Epithelial cell of proximal tubule (primary cell): ENCODE measurements around the gene LIN28A. TPM values are rescaled to one million over a fixed set of nuclear protein-coding genes. Genes with fewer than 3 reads are reported as not detected.

Experiments used
- DNase-seq: peaks from one replicate; pipeline ENCODE4 v3.0.0-alpha.2; 2011; ENCODE audit warnings: low read depth
- H3K4me3 ChIP-seq: 2 replicates; pipeline ENCODE4 v1.5.1; 2011; ENCODE audit warnings: low read depth, mild to moderate bottlenecking, low read length
- total RNA-seq: library from RNA; depleted of rRNA; stranded (reverse); fragments of >200 nt; gene quantifications from 2 replicates; pipeline ENCODE4 v1.2.3, GENCODE V29; 2015
- TF ChIP-seq, protein P1 (sequence below): conservative IDR thresholded peaks from 2 replicates; pipeline ENCODE4 v1.5.1; 2012; ENCODE audit warnings: low read depth, mild to moderate bottlenecking, low read length

Gene LIN28A
- total RNA-seq, 1 donor from 2014 or later = not detected

DNA sequence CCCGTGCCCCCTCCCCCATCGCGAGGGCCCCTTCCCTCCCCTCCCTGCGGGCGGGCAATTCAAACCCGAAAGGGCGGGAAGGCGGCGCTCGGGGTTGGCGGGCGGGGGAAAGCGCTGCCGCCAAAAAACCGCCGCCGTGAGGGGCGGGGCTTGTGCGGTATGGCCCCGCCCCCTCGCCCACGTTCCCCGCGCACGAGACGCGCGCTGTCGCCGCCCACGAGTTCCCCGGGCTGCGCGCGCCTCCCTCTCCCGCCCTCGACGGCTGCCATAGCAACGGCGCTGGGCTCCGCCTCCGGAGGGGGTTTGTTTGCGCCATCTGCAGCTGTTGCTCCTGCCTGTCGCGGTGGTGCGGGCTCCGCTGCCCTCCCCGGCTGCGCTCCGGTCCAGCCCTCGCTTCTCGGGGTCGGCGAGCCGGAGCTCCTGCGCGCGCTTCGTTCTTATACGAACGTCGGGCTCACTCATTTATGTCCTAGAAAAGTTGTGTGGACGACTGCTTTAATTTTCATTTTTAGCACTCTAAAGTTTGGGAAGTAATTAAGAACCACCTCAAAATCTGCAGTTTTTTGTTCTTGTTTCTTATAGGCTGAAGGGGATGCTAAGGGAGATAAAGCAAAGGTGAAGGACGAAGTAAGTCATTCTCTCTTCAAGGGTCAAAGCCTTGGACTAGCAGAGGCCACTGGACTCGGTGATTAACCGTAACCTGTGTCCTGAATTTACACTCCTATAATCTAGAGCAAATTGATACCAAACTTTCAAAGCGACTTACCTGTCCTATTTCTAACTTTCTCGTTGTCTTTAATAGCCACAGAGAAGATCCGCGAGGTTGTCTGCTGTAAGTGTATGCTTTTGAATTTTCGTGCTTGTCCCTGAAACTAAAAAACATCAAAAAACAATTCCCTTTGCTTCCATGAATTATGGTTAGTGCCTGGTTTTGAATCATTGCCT is 62.6 kb downstream of the LIN28A start:
- H3K4me3 ChIP-seq = peak overlapping the region; percentile 73
- TF ChIP-seq, protein P1, sequence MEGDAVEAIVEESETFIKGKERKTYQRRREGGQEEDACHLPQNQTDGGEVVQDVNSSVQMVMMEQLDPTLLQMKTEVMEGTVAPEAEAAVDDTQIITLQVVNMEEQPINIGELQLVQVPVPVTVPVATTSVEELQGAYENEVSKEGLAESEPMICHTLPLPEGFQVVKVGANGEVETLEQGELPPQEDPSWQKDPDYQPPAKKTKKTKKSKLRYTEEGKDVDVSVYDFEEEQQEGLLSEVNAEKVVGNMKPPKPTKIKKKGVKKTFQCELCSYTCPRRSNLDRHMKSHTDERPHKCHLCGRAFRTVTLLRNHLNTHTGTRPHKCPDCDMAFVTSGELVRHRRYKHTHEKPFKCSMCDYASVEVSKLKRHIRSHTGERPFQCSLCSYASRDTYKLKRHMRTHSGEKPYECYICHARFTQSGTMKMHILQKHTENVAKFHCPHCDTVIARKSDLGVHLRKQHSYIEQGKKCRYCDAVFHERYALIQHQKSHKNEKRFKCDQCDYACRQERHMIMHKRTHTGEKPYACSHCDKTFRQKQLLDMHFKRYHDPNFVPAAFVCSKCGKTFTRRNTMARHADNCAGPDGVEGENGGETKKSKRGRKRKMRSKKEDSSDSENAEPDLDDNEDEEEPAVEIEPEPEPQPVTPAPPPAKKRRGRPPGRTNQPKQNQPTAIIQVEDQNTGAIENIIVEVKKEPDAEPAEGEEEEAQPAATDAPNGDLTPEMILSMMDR = no peak
- peak; percentile 19 for DNase-seq

DNA sequence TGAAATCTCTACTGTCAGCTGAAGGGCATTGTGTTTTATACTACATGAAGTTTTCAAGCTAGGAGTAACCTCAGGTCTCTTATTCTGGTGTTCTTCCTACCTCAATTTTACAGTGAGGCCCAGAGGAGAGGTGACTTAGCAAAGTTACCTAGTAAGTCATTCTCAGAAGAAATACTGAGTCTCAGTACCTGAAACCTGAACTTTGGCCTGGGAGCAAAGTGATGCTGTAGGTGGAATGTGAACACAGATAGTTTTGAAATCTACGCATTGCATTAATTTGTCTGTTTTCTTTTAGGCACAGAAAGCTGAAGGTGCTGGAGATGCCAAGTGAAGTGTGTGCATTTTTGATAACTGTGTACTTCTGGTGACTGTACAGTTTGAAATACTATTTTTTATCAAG is 64.2 kb downstream of the LIN28A start:
- H3K4me3 ChIP-seq = no peak overlapping the region
- DNase-seq = no peak
- TF ChIP-seq, protein P1 = no peak

DNA sequence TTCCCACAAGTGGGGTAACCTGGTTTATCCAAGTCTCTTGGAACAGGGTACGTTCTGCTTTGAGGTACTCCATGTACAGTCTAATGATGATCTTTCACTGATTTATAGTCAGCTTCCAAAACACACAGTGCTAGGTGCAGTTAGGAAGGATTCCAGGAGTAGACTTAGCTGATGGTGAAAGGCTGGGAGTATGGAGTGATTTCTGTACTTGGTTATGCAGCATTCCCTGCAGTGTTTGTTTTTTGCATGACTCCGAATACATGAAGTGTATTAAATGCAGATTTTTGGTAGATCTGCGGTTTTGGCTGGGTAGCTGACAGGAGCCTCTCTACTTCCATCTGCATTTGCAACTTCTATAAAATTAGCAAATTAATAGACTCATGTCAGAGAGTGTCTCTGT is 65.4 kb downstream of the LIN28A start:
- no peak overlapping the region for H3K4me3 ChIP-seq
- no peak for DNase-seq
- TF ChIP-seq, protein P1 = no peak

DNA sequence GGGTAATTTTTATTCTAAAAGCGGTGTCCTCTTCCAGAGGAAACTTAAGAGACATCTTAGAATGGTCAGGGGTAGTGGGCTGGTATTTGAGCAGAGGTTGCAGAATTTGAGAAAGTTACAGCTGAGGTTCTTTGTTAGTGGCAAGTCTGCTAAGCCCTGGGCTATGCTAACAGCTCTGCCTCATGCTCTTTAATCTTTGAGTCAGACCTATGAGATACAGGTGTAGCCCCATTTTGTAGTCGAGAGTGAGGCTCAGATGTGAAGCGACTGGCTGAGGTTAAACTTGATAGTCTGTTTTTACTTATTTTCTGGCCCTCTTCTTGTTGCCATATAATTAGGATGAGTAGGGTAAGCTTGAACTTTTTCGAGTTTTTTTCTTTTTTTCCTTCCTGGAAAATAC is 66.3 kb downstream of the LIN28A start:
- TF ChIP-seq, protein P1 = no peak
- DNase-seq = no peak
- H3K4me3 ChIP-seq = no peak overlapping the region

DNA sequence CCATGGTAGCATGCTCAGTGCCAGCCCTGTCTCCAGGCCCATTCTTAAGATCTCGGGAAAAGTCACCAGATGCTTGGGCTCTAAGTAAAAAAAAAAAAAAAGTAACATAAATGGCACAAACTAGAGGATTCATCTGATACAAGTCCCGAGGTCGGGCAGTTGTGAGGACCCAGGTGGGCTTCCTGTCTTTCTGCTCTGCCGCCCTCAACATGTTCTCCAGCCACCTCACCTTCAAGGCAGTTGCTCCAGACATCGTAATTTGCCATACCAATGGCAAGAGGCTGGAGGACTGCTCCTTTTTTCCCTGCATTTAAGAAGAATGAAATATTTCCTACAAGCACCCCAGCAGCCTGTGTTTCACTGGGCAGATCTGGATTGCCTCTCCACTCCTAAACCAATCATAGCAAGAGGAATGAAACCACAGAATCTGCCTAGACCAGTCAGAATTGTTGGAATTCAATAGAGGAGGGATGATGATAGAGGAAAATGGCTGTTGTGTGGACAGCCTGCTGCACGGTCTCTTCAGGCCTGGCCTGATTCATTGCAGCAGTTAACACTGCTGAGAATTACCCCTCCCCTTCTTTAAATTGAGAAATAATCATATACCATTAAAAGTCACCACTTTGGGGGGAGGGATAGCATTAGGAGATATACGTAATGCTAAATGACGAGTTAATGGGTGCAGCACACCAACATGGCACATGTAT is 67.0 kb downstream of the LIN28A start:
- DNase-seq = no peak
- H3K4me3 ChIP-seq = no peak overlapping the region
- TF ChIP-seq, protein P1 = no peak

DNA sequence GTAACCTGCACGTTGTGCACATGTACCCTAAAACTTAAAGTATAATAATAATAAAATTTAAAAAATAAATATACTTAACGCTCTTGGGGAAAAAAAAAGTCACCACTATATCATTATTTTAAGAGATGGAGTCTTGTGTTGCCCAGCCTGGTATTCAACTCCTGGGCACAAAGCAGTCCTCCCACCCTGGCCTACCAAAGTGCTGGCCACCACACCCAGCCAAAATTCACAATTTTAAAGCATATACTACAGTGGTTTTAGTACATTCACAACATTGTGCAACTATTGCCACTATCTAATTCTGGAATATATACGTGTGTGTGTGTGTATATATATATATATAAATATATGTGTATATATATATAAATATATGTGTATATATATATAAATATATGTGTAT is 67.5 kb downstream of the LIN28A start:
- H3K4me3 ChIP-seq = no peak overlapping the region
- no peak for DNase-seq
- TF ChIP-seq, protein P1 = no peak
